GM12878 (cell line): ENCODE data around the gene FRMD8. TPM values are rescaled to one million over a fixed set of nuclear protein-coding genes. Genes with fewer than 3 reads are reported as not detected.

Experiments
- ATAC-seq: fragments of 200-7000 bp; cut with Tn5 transposase; 3 replicates; pipeline ENCODE4 v1.9.1; 2020; ENCODE audit warnings: mild to moderate bottlenecking, moderate library complexity
- BruUV-seq: library from RNA; stranded (reverse); fragments of 400-500 nt; replicated peaks from 2 replicates; lab custom pipeline; 2021; lab: Mats Ljungman, UMichigan
- CTCF ChIA-PET: fragments of 300-600 bp; sonication (Branson Sonifier 250); formaldehyde crosslinking; extraction: SDS; loops from one replicate; lab custom pipeline; 2021; ENCODE audit warnings: inconsistent platforms; lab: Yijun Ruan, JAX
- POLR2A ChIA-PET: fragments of 350-600 bp; formaldehyde crosslinking; extraction: SDS; loops from one replicate; lab custom pipeline; 2021; ENCODE audit warnings: inconsistent platforms; lab: Charles Lee
- RAD21 ChIA-PET: fragments of 300-600 bp; sonication (Branson Sonifier 250); formaldehyde crosslinking; loops from one replicate; lab custom pipeline; 2023; ENCODE audit warnings: antibody characterized with exemption; ENCODE audit not compliant: unreplicated experiment; lab: Charles Lee
- SMC1A ChIA-PET: fragments of 300-600 bp; sonication (Branson Sonifier 250); formaldehyde crosslinking; loops from one replicate; lab custom pipeline; 2023; ENCODE audit not compliant: unreplicated experiment, uncharacterized antibody; lab: Charles Lee
- DNase-seq: peaks from one replicate; pipeline ENCODE4 v3.0.0-alpha.2; 2011; ENCODE audit warnings: low read depth, low spot score
- FAIRE-seq: peaks from 3 replicates; lab custom pipeline; 2011; peaks lifted over from hg19 to GRCh38; lab: Jason Lieb, UNC
- H2AFZ ChIP-seq: 2 replicates; pipeline ENCODE4 v1.6.0; 2011; ENCODE audit warnings: low read depth, low read length, control low read depth; ENCODE audit not compliant: control insufficient read depth
- H3K27ac ChIP-seq: 2 replicates; pipeline ENCODE4 v1.5.1; 2011; ENCODE audit warnings: control low read depth; ENCODE audit not compliant: control insufficient read depth, insufficient read depth
- H3K27me3 ChIP-seq, 2 experiments: replicated peaks in 1 of 2; 2 replicates each; pipeline versions ENCODE4 v1.6.0 to v1.6.1; 2011; ENCODE audit warnings: low read length in 1 of 2; ENCODE audit not compliant: control insufficient read depth in 2 of 2, insufficient read depth in 2 of 2
- H3K36me3 ChIP-seq, 2 experiments: 2 replicates each; pipeline ENCODE4 v1.5.1; 2011; ENCODE audit warnings: low read length in 1 of 2; ENCODE audit not compliant: control insufficient read depth in 2 of 2, insufficient read depth in 2 of 2
- H3K4me1 ChIP-seq: 2 replicates; pipeline ENCODE4 v1.6.1; 2011; ENCODE audit warnings: mild to moderate bottlenecking, low read length, moderate library complexity, mixed read lengths; ENCODE audit not compliant: control insufficient read depth, insufficient read depth
- H3K4me2 ChIP-seq: 2 replicates; pipeline ENCODE4 v1.6.0; 2011; ENCODE audit warnings: control low read depth; ENCODE audit not compliant: control insufficient read depth, insufficient read depth
- H3K4me3 ChIP-seq: fragments of 200-600 bp; sonication (generic); 2 replicates; pipeline ENCODE4 v1.5.1; 2016
- H3K79me2 ChIP-seq: 2 replicates; pipeline ENCODE4 v1.6.0; 2011; ENCODE audit warnings: low read length; ENCODE audit not compliant: control insufficient read depth, insufficient read depth
- H3K9ac ChIP-seq: 2 replicates; pipeline ENCODE4 v1.8.0; 2011; ENCODE audit warnings: low read length, control low read depth, mixed read lengths; ENCODE audit not compliant: control insufficient read depth, insufficient read depth
- H3K9me3 ChIP-seq: replicated peaks from 3 replicates; pipeline ENCODE4 v1.5.1; 2011; ENCODE audit warnings: mild to moderate bottlenecking, low read length; ENCODE audit not compliant: control insufficient read depth, insufficient read depth
- H4K20me1 ChIP-seq: 2 replicates; pipeline ENCODE4 v1.6.0; 2011; ENCODE audit not compliant: control insufficient read depth, insufficient read depth
- BACH1 ChIP-seq: fragments of 450-650 bp; IDR thresholded peaks from 2 replicates; pipeline ENCODE4 v1.6.1; 2017; ENCODE audit warnings: mild to moderate bottlenecking, borderline replicate concordance
- EED ChIP-seq: sonication (generic); IDR thresholded peaks from 2 replicates; pipeline ENCODE4 v1.6.1; 2016; ENCODE audit warnings: antibody characterized with exemption, low read depth
- IRF4 ChIP-seq: IDR thresholded peaks from 2 replicates; pipeline ENCODE4 v1.6.1; 2011; ENCODE audit warnings: low read depth, low read length
- NFYB ChIP-seq: IDR thresholded peaks from 2 replicates; pipeline ENCODE4 v1.6.1; 2011; ENCODE audit warnings: low read depth, mild to moderate bottlenecking, low read length, improper control_type of control experiment, moderate library complexity; ENCODE audit not compliant: insufficient read depth
- POLR2AphosphoS2 ChIP-seq: IDR thresholded peaks from 2 replicates; pipeline ENCODE4 v1.6.1; 2011; ENCODE audit warnings: low read depth, mild to moderate bottlenecking, low read length, improper control_type of control experiment, moderate library complexity
- RELA ChIP-seq: fragments of 450-650 bp; IDR thresholded peaks from 2 replicates; pipeline ENCODE4 v1.8.0; 2014; ENCODE audit warnings: borderline replicate concordance; ENCODE audit not compliant: partially characterized antibody
- RUNX3 ChIP-seq: IDR thresholded peaks from 2 replicates; pipeline ENCODE4 v1.6.1; 2012; ENCODE audit warnings: low read length, inconsistent platforms
- SRF ChIP-seq, 2 experiments: IDR thresholded peaks; 2 replicates each; pipeline ENCODE4 v1.6.1; 2011; ENCODE audit warnings: low read depth in 2 of 2, low read length in 2 of 2, mild to moderate bottlenecking in 1 of 2, moderate library complexity in 1 of 2
- WGBS: methylation state at CpG from one replicate; pipeline ENCODE4 v1.1.6; 2016; ENCODE audit warnings: low lambda C conversion rate; ENCODE audit not compliant: insufficient replicate concordance, insufficient coverage; ENCODE audit errors: missing lambda C conversion rate; 5-methylcytosine and 5-hydroxymethylcytosine counted together
- in situ Hi-C: fragments of 300-500 bp; cut with MboI; formaldehyde crosslinking; loops from 9 replicates; pipeline ENCODE4 v1.14.3; 2018; ENCODE audit warnings: mixed read lengths
- intact Hi-C: fragments of 100-400 bp; cut with micrococcal nuclease; formaldehyde crosslinking; loops from one replicate; pipeline ENCODE4 v1.14.2; 2022; ENCODE audit not compliant: unreplicated experiment
- polyA plus RNA-seq, 11 experiments: library from polyadenylated mRNA; depleted of rRNA in 4 of 11; unstranded in 6 of 11; stranded (reverse) in 5 of 11; fragments of >200 nt; fragmentation: Nextera tagmentation in 4 of 11; fragmentation: Illumina TruSeq in 1 of 11; extraction: Ambion mirVana in 4 of 11; extraction: Trizol in 1 of 11; gene quantifications; 1 replicate in 1 of 11; 2 replicates in 10 of 11; pipeline versions ENCODE4 v1.2.1 to v1.2.3, GENCODE V29; 2011 to 2016; ENCODE audit warnings: inconsistent platforms in 2 of 11, missing spikeins in 2 of 11, low read depth in 1 of 11
- total RNA-seq, 4 experiments: library from RNA; depleted of rRNA in 3 of 4; stranded (reverse); fragments of >200 nt in 3 of 4; fragmentation: Illumina TruSeq in 1 of 4; extraction: Trizol in 1 of 4; gene quantifications; 2 replicates each; pipeline versions ENCODE4 v1.2.1 to v1.2.3, GENCODE V29; 2013 to 2021
- TF ChIP-seq, protein P1 (sequence below): fragments of 450-650 bp; IDR thresholded peaks from 2 replicates; pipeline ENCODE4 v1.6.1; 2014; ENCODE audit warnings: mild to moderate bottlenecking
- TF ChIP-seq, protein P2 (sequence below): fragments of 450-650 bp; IDR thresholded peaks from 2 replicates; pipeline ENCODE4 v1.6.1; 2016; ENCODE audit warnings: mild to moderate bottlenecking, moderate library complexity, borderline replicate concordance
- TF ChIP-seq, protein P3 (sequence below): IDR thresholded peaks from 2 replicates; pipeline ENCODE4 v1.6.1; 2012; ENCODE audit warnings: improper control_type of control experiment, low read depth, low read length; ENCODE audit not compliant: insufficient replicate concordance

The FRMD8 gene
- total and polyA plus RNA-seq, 10 of the 15 experiments (the other 5 are each of a cell fraction or from before 2014, with no cell fraction given) = 8.3 to 69.4 (median 28.0) TPM

DNA sequence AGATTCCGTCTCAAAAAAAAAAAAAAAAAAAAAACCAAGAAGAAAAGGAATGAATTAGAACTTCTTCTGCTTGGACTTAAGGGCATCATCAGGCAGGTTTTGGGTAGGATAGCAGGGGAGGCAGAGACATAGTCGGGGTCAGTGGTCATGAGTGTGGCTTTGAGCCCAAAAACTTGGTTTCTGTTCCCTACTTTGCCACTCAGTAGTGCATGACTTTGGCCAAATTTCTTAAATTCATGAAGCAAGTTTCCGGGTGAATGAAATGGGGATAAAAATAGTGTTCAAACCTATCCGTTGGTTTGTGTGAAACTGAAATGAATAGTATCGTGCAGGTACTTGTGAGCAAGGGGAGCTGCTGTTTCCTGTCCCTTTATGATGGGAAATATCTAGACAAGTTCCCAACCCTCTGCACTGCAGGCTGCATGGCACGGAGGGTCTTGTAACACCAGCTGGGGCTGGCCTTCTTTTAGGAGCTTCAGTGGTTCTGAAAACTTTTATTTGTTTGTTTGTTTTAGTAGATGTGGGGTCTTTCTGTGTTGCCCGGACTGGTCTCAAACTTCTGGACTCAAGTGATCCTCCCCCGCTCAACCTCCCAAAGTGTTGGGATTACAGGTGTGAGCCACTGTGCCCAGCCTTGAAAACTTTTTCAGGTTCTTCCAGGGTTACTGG is 54.5 kb downstream of the FRMD8 start:
- intact Hi-C loops = loop anchor here (1.0 to 2.0 kb wide), 4 partner anchors 10 to 54 kb away; no protein-coding TSS in a partner anchor
- Histone ChIP-seq H3K79me2 (peaks cover 52% of the 10 kb centered on the region), H3K9me3 (no peaks in the 10 kb centered on the region), H2AFZ (no peak overlapping the region), H3K4me3 (no peak overlapping the region), H3K27me3 (no peaks in the 10 kb centered on the region), H4K20me1 (no peaks in the 10 kb centered on the region), H3K4me2 (peak overlapping the region; percentile 86), H3K4me1 (peaks cover 52% of the 10 kb centered on the region), H3K27ac (peak overlapping the region; percentile 89), H3K36me3 (peaks cover 2 to 12% of the 10 kb centered on the region in 2 experiments), H3K9ac (peak overlapping the region; percentile 59)
- ChIA-PET POLR2A (interaction anchor here (0.5 to 6.0 kb wide), 23 partner anchors 11 to 198 kb away, joined by 3 to 50 read pairs (median 5); partner anchors contain the start of genes MALAT1, NEAT1 and PCNX3), SMC1A (interaction anchor here (1.0 to 2.7 kb wide), 7 partner anchors 11 to 63 kb away, joined by 3 to 12 read pairs (median 4); partner anchors contain the start of gene NEAT1), CTCF (interaction anchor here (0.7 to 2.6 kb wide), 7 partner anchors 9 to 136 kb away, joined by 3 to 13 read pairs (median 4); partner anchors contain the start of gene MALAT1), RAD21 (interaction anchor here (0.6 to 3.5 kb wide), 11 partner anchors 11 to 106 kb away, joined by 3 to 19 read pairs (median 5); partner anchors contain the start of genes MALAT1 and NEAT1)
- FAIRE-seq = peak; percentile 93
- in situ Hi-C loops = no loop called here
- WGBS = 1% methylated on average over 8 of the region's 8 CpGs
- no TSS peak for BruUV-seq
- peak; percentile 98 for DNase-seq
- ATAC-seq = peak; percentile 69
- TF ChIP-seq, protein P1, sequence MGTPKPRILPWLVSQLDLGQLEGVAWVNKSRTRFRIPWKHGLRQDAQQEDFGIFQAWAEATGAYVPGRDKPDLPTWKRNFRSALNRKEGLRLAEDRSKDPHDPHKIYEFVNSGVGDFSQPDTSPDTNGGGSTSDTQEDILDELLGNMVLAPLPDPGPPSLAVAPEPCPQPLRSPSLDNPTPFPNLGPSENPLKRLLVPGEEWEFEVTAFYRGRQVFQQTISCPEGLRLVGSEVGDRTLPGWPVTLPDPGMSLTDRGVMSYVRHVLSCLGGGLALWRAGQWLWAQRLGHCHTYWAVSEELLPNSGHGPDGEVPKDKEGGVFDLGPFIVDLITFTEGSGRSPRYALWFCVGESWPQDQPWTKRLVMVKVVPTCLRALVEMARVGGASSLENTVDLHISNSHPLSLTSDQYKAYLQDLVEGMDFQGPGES = no peak
- TF ChIP-seq RUNX3 (peak; percentile 98), IRF4 (peak; percentile 78; the same call in 1 of the 2 replicates), SRF (IDR thresholded peaks at IDR 0.05; ENCODE audit: low read depth in 2 of 2, low read length in 2 of 2) (no peak), EED (peak; percentile 95), NFYB (no peak), POLR2AphosphoS2 (peak; percentile 90; the same call in 1 of the 2 replicates), BACH1 (0 out of 2 replicates have a peak, but pooled peaks have one; percentile 40), RELA (peak; percentile 9)
- TF ChIP-seq, protein P2, sequence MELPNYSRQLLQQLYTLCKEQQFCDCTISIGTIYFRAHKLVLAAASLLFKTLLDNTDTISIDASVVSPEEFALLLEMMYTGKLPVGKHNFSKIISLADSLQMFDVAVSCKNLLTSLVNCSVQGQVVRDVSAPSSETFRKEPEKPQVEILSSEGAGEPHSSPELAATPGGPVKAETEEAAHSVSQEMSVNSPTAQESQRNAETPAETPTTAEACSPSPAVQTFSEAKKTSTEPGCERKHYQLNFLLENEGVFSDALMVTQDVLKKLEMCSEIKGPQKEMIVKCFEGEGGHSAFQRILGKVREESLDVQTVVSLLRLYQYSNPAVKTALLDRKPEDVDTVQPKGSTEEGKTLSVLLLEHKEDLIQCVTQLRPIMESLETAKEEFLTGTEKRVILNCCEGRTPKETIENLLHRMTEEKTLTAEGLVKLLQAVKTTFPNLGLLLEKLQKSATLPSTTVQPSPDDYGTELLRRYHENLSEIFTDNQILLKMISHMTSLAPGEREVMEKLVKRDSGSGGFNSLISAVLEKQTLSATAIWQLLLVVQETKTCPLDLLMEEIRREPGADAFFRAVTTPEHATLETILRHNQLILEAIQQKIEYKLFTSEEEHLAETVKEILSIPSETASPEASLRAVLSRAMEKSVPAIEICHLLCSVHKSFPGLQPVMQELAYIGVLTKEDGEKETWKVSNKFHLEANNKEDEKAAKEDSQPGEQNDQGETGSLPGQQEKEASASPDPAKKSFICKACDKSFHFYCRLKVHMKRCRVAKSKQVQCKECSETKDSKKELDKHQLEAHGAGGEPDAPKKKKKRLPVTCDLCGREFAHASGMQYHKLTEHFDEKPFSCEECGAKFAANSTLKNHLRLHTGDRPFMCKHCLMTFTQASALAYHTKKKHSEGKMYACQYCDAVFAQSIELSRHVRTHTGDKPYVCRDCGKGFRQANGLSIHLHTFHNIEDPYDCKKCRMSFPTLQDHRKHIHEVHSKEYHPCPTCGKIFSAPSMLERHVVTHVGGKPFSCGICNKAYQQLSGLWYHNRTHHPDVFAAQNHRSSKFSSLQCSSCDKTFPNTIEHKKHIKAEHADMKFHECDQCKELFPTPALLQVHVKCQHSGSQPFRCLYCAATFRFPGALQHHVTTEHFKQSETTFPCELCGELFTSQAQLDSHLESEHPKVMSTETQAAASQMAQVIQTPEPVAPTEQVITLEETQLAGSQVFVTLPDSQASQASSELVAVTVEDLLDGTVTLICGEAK = no peak
- TF ChIP-seq, protein P3, sequence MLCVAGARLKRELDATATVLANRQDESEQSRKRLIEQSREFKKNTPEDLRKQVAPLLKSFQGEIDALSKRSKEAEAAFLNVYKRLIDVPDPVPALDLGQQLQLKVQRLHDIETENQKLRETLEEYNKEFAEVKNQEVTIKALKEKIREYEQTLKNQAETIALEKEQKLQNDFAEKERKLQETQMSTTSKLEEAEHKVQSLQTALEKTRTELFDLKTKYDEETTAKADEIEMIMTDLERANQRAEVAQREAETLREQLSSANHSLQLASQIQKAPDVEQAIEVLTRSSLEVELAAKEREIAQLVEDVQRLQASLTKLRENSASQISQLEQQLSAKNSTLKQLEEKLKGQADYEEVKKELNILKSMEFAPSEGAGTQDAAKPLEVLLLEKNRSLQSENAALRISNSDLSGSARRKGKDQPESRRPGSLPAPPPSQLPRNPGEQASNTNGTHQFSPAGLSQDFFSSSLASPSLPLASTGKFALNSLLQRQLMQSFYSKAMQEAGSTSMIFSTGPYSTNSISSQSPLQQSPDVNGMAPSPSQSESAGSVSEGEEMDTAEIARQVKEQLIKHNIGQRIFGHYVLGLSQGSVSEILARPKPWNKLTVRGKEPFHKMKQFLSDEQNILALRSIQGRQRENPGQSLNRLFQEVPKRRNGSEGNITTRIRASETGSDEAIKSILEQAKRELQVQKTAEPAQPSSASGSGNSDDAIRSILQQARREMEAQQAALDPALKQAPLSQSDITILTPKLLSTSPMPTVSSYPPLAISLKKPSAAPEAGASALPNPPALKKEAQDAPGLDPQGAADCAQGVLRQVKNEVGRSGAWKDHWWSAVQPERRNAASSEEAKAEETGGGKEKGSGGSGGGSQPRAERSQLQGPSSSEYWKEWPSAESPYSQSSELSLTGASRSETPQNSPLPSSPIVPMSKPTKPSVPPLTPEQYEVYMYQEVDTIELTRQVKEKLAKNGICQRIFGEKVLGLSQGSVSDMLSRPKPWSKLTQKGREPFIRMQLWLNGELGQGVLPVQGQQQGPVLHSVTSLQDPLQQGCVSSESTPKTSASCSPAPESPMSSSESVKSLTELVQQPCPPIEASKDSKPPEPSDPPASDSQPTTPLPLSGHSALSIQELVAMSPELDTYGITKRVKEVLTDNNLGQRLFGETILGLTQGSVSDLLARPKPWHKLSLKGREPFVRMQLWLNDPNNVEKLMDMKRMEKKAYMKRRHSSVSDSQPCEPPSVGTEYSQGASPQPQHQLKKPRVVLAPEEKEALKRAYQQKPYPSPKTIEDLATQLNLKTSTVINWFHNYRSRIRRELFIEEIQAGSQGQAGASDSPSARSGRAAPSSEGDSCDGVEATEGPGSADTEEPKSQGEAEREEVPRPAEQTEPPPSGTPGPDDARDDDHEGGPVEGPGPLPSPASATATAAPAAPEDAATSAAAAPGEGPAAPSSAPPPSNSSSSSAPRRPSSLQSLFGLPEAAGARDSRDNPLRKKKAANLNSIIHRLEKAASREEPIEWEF = peak; percentile 86
